MM.1S (cell line): ENCODE measurements around the gene PDE10A.

ENCODE experiments used
- CTCF ChIP-seq: fragments of 300-600 bp; sonication (generic); IDR thresholded peaks from 2 replicates; pipeline ENCODE4 v1.5.1; 2016; ENCODE audit warnings: antibody characterized with exemption, low read length, mixed read lengths
- EZH2 ChIP-seq: fragments of 300-600 bp; sonication (generic); optimal IDR thresholded peaks from 2 replicates; pipeline ENCODE3; 2017; ENCODE audit warnings: low read depth, mild to moderate bottlenecking, antibody characterized with exemption, low read length, mixed read lengths

GRCh38 chr6:165383323-165383722 lies 279.7 kb downstream of the PDE10A start:
- TF ChIP-seq CTCF (no peak), EZH2 (no peak)
